GM18951 (cell line): ENCODE measurements around the gene SH3PXD2B.

Source experiments
- POLR2A ChIP-seq: IDR thresholded peaks from 4 replicates; pipeline ENCODE4 v1.6.1; 2011; ENCODE audit warnings: mild to moderate bottlenecking; ENCODE audit not compliant: insufficient read length, insufficient read depth; ENCODE audit errors: extremely low read depth
- in situ Hi-C: fragments of 300-500 bp; cut with MboI; formaldehyde crosslinking; loops from one replicate; pipeline ENCODE4 v1.12.0; 2022; ENCODE audit warnings: low sequenced_read_pairs, mixed read lengths, inconsistent platforms; ENCODE audit not compliant: unreplicated experiment

Gene SH3PXD2B

GRCh38 chr5:172456076-172456722 lies 1.9 kb upstream of the SH3PXD2B start:
- no peak for TF ChIP-seq POLR2A
- in situ Hi-C loops: no loop called here

GRCh38 chr5:172455511-172456061 lies 1.3 kb upstream of the SH3PXD2B start:
- in situ Hi-C loops: no loop called here
- no peak for TF ChIP-seq POLR2A

GRCh38 chr5:172455087-172455381 lies 709 bp upstream of the SH3PXD2B start:
- no peak for TF ChIP-seq POLR2A
- in situ Hi-C loops: no loop called here

- no peak for TF ChIP-seq POLR2A
- in situ Hi-C loops: no loop called here
These were observed 353 bp downstream of the SH3PXD2B start for GRCh38 chr5:172453986-172454357.

- in situ Hi-C loops: no loop called here
- TF ChIP-seq POLR2A: no peak
These were observed 929 bp downstream of the SH3PXD2B start for GRCh38 chr5:172453206-172453985.

- in situ Hi-C loops: no loop called here
These were observed 1.7 kb downstream of the SH3PXD2B start for GRCh38 chr5:172452398-172453205.

GRCh38 chr5:172451771-172452197 lies 2.5 kb downstream of the SH3PXD2B start:
- TF ChIP-seq POLR2A: no peak
- in situ Hi-C loops: no loop called here

More at GRCh38 chr5:172452398-172453205, 1.7 kb downstream of the SH3PXD2B start:
- no peak for TF ChIP-seq POLR2A

GRCh38 chr5:172450861-172451695 lies 3.2 kb downstream of the SH3PXD2B start:
- in situ Hi-C loops: no loop called here
- TF ChIP-seq POLR2A: no peak

GRCh38 chr5:172450453-172450852 lies 3.9 kb downstream of the SH3PXD2B start:
- TF ChIP-seq POLR2A: no peak
- in situ Hi-C loops: no loop called here

- in situ Hi-C loops: no loop called here
- no peak for TF ChIP-seq POLR2A
These were observed 5.3 kb downstream of the SH3PXD2B start for GRCh38 chr5:172448999-172449398.

GRCh38 chr5:172447646-172448365 lies 6.5 kb downstream of the SH3PXD2B start:
- in situ Hi-C loops: no loop called here
- no peak for TF ChIP-seq POLR2A
